ENCODE results near the gene SOCS3. TPM values are rescaled to one million over a fixed set of nuclear protein-coding genes. Genes with fewer than 3 reads are reported as not detected.
A peak's percentile ranks its signal among the peaks of the same experiment; 100 is the strongest.

Gene SOCS3
- total RNA-seq, 1 experiment from 2014 or later: 0.79 TPM

DNA sequence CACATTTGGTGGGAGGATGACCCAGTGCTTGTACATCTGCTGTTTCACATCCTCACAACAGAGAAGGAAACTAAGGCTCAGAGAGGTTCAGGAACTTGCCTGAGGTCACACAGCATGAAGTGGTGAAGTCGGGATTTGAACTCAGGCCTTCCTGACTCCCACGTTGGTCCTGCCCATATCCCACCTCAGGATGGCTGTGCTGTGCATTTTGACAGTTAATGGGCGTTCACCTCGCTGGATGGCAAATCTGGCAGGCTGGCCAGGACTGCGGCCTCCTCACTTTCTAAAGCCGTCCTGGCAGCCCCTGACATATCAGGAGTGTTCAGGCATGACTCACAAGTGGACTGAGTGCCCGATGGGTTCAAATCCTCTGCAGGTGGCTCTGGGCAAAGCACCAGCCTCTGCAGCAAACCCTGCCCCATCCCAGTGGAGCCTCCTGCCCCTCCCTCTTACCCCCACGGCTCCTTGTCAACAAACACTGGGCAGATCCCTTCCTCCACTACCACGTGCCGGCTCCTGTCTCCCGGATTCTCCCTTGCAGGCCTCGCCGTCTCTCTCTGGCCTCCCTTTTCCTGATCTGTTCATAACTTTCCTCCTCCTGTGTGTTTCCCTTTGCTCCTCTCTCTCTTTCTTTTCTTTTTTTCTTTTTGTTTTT lies 29.2 kb downstream of the SOCS3 start:
- DNase-seq (ENCODE audit: low spot score): no peak

- DNase-seq (ENCODE audit: low spot score): peak; percentile 22
These were observed 30.4 kb downstream of the SOCS3 start for GRCh38 chr17:78329263-78330059.

DNA sequence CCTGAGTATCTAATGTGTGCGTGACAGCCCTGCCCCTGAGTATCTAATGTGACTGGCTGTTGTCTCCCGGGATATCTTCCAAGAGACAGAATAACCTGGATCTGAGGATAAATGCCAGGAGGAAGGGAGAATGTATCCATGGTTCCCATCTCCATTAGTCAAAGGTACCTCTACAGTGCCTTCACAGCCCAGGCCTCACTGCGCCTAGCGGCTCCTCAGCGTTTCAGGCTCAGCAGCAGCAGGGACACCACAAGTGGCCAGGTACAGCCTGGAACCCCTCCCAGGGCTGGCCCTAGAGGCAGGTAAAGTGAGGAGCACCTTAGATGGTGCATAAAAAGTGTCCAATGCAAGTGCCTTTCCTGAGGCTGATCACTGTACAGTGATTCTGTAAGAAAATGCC lies 32.0 kb downstream of the SOCS3 start:
- no peak for DNase-seq (ENCODE audit: low spot score)

GRCh38 chr17:78325076-78325687 lies 34.7 kb downstream of the SOCS3 start:
- no peak for DNase-seq (ENCODE audit: low spot score)

- peak; percentile 33 for DNase-seq (ENCODE audit: low spot score)
These were observed 35.3 kb downstream of the SOCS3 start for GRCh38 chr17:78324391-78325075.

GRCh38 chr17:78323826-78324390 lies 36.0 kb downstream of the SOCS3 start:
- DNase-seq (ENCODE audit: low spot score): no peak

DNA sequence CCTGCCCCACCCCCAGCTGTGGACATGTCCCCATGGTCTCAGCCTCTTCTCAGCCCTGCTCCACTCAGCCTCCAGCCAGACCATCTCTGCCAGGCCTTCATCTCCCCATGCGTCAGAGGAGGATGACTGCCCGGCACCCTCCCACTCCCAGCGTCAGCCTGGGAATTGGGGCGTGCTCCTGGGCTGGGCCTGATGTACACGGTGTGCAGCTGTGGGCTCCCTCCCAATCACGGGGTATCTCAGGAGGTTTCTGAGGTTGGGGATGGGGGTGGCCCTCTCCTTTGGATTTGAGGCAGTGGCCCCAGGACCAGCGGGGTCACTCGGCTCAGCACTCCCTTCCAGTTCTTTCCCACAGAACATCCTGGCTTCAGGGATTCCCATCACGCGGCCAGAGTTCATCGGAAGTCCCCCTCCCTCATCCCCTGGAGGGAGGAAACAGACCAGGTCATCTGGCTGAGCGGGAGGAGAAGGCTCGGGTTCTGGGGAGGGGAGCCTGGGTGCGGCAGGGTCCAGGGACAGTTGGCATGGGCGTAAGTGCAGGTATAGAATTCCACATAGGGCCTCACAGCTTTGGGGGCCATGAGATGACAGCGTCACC lies 36.9 kb downstream of the SOCS3 start:
- no peak for DNase-seq (ENCODE audit: low spot score)

- DNase-seq (ENCODE audit: low spot score): no peak
These were observed 37.5 kb downstream of the SOCS3 start for GRCh38 chr17:78322327-78322857.

- no peak for DNase-seq (ENCODE audit: low spot score)
These were observed 41.0 kb downstream of the SOCS3 start for GRCh38 chr17:78318843-78319242.

- no peak for DNase-seq (ENCODE audit: low spot score)
These were observed 41.5 kb downstream of the SOCS3 start for GRCh38 chr17:78318407-78318806.

- DNase-seq (ENCODE audit: low spot score): no peak
These were observed 42.0 kb downstream of the SOCS3 start for GRCh38 chr17:78317794-78318400.

GRCh38 chr17:78316867-78317789 lies 42.7 kb downstream of the SOCS3 start:
- peak; percentile 47 for DNase-seq (ENCODE audit: low spot score)

DNA sequence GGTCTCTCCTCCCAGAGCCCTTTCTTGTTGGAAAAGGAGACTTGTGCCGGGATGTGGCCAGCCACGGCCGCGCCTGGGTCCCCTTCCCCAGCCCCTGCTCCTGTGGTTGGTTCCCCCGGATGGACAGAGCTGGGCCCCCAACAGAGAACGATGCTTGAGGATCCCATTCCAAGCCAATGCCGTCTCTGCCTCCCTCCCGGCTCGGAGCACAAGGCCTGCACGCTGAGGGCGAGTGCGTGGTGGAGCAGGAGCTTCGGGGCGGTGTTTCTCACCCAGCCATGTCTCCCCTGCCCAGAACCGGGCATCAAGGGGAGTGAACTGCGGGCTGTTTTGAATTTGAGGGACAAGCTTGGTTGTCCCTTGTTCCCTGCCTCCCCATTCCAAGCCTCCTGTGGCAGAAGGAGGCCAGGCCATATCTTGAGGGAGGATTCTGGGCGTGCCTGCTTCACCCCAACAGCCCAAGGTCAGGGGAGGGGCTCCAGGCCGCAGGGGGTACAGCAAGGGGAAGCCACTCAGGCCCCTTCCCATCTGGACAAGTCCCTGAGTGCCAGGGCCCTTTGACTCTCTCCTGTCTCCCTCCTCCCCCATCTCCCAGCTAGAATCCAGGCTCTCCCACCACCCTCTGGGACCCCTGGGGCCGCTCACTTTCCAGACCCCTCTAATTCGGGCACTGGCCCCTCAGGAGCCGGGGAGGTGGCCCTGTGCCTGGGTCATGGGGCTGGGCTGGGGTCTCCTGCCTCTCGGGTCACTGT lies 43.6 kb downstream of the SOCS3 start:
- DNase-seq (ENCODE audit: low spot score): no peak

- no peak for DNase-seq (ENCODE audit: low spot score)
These were observed 44.3 kb downstream of the SOCS3 start for GRCh38 chr17:78315355-78316114.

DNA sequence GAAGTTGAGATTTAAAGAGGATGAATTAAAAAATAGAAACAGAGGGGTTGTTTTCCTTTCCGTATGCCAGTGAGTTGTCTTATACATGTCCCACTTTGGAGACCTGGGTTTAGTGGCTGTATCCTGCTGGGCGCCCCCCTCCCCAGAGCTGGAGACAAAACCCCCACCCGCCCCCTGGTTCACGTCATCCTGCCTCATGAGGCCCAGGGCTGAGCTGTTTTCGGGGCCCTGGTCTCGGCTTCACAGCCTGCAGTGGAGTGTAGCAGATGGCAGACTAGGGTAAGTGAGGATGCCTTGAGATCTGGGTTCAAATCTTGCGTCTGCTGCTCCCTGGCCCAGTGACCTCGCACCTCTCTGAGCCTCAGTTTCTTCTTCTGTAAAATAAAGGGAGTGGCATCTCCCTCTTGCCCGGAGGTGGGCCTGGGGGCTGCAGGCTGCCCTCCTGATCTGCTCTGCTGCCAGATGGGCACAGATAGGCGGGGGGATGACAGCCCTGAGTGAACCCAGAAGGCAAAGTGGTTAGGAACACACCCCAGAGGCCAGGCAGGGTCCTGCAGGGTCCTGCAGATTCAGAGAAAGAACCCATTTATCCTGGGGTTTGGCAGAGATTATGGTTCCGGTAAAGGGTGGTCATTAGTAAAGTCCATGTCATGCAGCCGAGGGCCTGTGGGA lies 45.1 kb downstream of the SOCS3 start:
- DNase-seq (ENCODE audit: low spot score): no peak

DNA sequence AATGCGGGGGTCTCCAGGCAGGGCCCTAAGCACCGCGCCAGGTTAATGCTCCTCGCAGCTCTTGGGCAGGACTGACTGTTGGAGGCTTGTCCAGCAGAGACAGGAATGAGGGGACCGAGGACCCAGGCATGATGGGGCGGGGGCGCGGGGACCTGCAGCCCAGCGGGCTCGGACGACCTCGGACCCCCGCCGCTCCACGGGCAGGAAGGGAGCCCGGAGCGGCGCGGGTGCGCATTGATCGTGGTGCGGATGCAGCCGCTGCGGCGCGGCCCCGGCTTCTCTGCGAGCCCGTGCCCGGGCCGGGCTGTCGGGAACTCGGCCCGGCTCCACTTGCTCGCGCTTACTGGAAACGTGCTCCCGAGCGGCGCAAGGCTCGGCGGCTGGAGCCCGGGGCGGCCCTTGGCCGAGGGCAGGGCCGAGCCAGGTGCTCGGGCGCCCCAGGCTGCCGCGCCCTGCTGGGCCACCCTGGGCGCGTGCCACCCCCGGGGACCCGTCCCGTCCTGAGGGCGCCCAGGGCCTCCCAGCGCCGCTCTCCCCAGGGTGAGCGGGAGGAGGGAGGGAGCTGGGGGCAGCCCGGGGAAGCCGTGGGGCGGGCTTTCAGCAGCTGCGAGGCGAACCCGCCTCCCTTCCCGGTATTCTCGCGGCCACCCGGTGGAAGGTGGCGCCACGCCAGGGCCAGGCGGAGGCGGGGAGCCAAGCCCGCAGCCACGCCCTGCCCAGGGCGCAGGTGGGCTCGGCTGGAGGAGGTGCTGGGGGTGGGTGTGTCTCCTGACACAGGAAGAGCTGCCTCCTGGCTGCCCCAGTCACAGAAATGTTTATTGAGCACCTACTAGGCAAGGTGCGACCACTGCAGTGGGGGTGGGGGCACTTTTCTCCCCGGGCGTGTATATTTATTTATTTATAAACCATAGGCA lies 45.9 kb downstream of the SOCS3 start:
- DNase-seq (ENCODE audit: low spot score): peak; percentile 86

All from HT-29 (cell line).